Measurements from ENCODE around the gene METTL2B.
"Not testable (repeated sequence)": the region's sequence is repeated elsewhere in the genome, so short reads cannot be mapped to it uniquely, and the experiment has no call there.

METTL2B gene

GRCh38 chr7:128523932-128524524 lies 47.5 kb downstream of the METTL2B start:
- not testable (repeated sequence) for H3K9me3 ChIP-seq (ENCODE audit: control insufficient read depth in 2 of 2, low read length in 2 of 2); H3K36me3 ChIP-seq (ENCODE audit: control insufficient read depth in 2 of 2, insufficient read depth in 2 of 2, low read length in 2 of 2); H3K27me3 ChIP-seq (ENCODE audit: control insufficient read depth in 2 of 2, insufficient read depth in 2 of 2, low read length in 2 of 2)
- Histone ChIP-seq H3K9ac (ENCODE audit: low read depth in 1 of 2, low read length in 2 of 2) (peak overlapping the region in 1 of 2 donors; percentile 17), H3K4me3 (ENCODE audit: low read length in 2 of 2) (peak overlapping the region in 1 of 2 donors; percentile 10), H3K4me1 (ENCODE audit: control insufficient read depth in 2 of 2, insufficient read depth in 2 of 2, low read length in 2 of 2) (peaks cover 3 to 14% of the 10 kb centered on the region in 2 donors), H3K27ac (ENCODE audit: low read depth in 2 of 2, low read length in 2 of 2) (peak overlapping the region; percentile 65 to 83)

DNA sequence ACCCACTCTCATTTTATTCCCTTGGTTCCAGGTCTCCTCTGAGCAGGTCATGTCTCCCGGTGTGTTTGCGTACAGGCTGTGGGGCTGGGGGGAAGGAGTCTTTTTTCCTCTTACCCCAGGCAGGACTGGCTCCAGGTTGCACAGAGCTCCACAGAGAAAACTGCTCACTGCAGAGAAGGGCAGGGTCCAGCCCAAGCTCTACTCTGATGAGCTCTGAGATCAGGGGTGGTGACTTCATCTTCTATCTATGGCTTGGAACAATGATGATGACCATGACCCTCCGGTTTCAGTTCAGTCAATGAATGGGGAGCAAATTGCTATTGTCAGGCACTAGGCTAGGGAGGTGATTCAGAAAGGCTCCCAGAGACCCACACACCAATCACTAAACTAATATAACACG lies 49.0 kb downstream of the METTL2B start:
- not testable (repeated sequence) for H3K27me3 ChIP-seq (ENCODE audit: control insufficient read depth in 2 of 2, insufficient read depth in 2 of 2, low read length in 2 of 2); H3K27ac ChIP-seq (ENCODE audit: low read depth in 2 of 2, low read length in 2 of 2); H3K4me3 ChIP-seq (ENCODE audit: low read length in 2 of 2); H3K36me3 ChIP-seq (ENCODE audit: control insufficient read depth in 2 of 2, insufficient read depth in 2 of 2, low read length in 2 of 2); H3K9me3 ChIP-seq (ENCODE audit: control insufficient read depth in 2 of 2, low read length in 2 of 2); H3K9ac ChIP-seq (ENCODE audit: low read depth in 1 of 2, low read length in 2 of 2)
- peaks cover 3 to 14% of the 10 kb centered on the region in 2 donors for H3K4me1 ChIP-seq (ENCODE audit: control insufficient read depth in 2 of 2, insufficient read depth in 2 of 2, low read length in 2 of 2)

- H3K9me3 ChIP-seq (ENCODE audit: control insufficient read depth in 2 of 2, low read length in 2 of 2); H3K27ac ChIP-seq (ENCODE audit: low read depth in 2 of 2, low read length in 2 of 2); H3K27me3 ChIP-seq (ENCODE audit: control insufficient read depth in 2 of 2, insufficient read depth in 2 of 2, low read length in 2 of 2); H3K9ac ChIP-seq (ENCODE audit: low read depth in 1 of 2, low read length in 2 of 2); H3K4me3 ChIP-seq (ENCODE audit: low read length in 2 of 2); H3K36me3 ChIP-seq (ENCODE audit: control insufficient read depth in 2 of 2, insufficient read depth in 2 of 2, low read length in 2 of 2): not testable (repeated sequence)
- peaks cover 3 to 14% of the 10 kb centered on the region in 2 donors for H3K4me1 ChIP-seq (ENCODE audit: control insufficient read depth in 2 of 2, insufficient read depth in 2 of 2, low read length in 2 of 2)
Measured at GRCh38 chr7:128526062-128526466, 49.5 kb downstream of the METTL2B start.

DNA sequence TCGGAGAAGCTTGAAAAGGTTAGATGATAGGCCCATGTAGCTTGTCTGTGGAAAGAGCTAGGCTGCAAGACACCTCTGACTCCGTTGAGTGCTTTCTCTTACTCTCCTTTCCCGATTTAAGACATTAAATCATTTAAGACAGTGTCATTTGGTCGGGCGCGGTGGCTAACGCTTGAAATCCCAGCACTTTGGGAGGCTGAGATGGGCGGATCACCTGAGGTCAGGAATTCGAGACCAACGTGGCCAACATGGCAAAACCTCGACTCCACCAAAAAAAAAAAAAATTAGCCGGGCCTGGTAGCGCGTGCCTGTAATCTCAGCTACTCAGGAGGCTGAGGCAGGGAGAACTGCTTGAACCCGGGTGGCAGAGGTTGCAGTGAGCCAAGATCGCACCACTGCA lies 52.6 kb downstream of the METTL2B start:
- not testable (repeated sequence) for H3K4me3 ChIP-seq (ENCODE audit: low read length in 2 of 2); H3K9ac ChIP-seq (ENCODE audit: low read depth in 1 of 2, low read length in 2 of 2); H3K4me1 ChIP-seq (ENCODE audit: control insufficient read depth in 2 of 2, insufficient read depth in 2 of 2, low read length in 2 of 2); H3K27ac ChIP-seq (ENCODE audit: low read depth in 2 of 2, low read length in 2 of 2); H3K9me3 ChIP-seq (ENCODE audit: control insufficient read depth in 2 of 2, low read length in 2 of 2); H3K36me3 ChIP-seq (ENCODE audit: control insufficient read depth in 2 of 2, insufficient read depth in 2 of 2, low read length in 2 of 2); H3K27me3 ChIP-seq (ENCODE audit: control insufficient read depth in 2 of 2, insufficient read depth in 2 of 2, low read length in 2 of 2)

- H3K27ac ChIP-seq (ENCODE audit: low read depth in 2 of 2, low read length in 2 of 2) = peak overlapping the region; percentile 86 to 91
- not testable (repeated sequence) for H3K4me1 ChIP-seq (ENCODE audit: control insufficient read depth in 2 of 2, insufficient read depth in 2 of 2, low read length in 2 of 2); H3K36me3 ChIP-seq (ENCODE audit: control insufficient read depth in 2 of 2, insufficient read depth in 2 of 2, low read length in 2 of 2); H3K27me3 ChIP-seq (ENCODE audit: control insufficient read depth in 2 of 2, insufficient read depth in 2 of 2, low read length in 2 of 2); H3K9me3 ChIP-seq (ENCODE audit: control insufficient read depth in 2 of 2, low read length in 2 of 2)
- H3K4me3 ChIP-seq (ENCODE audit: low read length in 2 of 2) = peak overlapping the region; percentile 67 to 75
- peak overlapping the region; percentile 60 to 83 for H3K9ac ChIP-seq (ENCODE audit: low read depth in 1 of 2, low read length in 2 of 2)
Measured at GRCh38 chr7:128530121-128530854, 53.7 kb downstream of the METTL2B start.

- Histone ChIP-seq H3K27me3 (ENCODE audit: control insufficient read depth in 2 of 2, insufficient read depth in 2 of 2, low read length in 2 of 2) (no peaks in the 10 kb centered on the region), H3K9ac (ENCODE audit: low read depth in 1 of 2, low read length in 2 of 2) (peak overlapping the region; percentile 60 to 83), H3K4me3 (ENCODE audit: low read length in 2 of 2) (peak overlapping the region; percentile 67 to 75), H3K4me1 (ENCODE audit: control insufficient read depth in 2 of 2, insufficient read depth in 2 of 2, low read length in 2 of 2) (peaks cover 0 to 2% of the 10 kb centered on the region in 2 donors), H3K36me3 (ENCODE audit: control insufficient read depth in 2 of 2, insufficient read depth in 2 of 2, low read length in 2 of 2) (no peaks in the 10 kb centered on the region), H3K9me3 (ENCODE audit: control insufficient read depth in 2 of 2, low read length in 2 of 2) (no peaks in the 10 kb centered on the region), H3K27ac (ENCODE audit: low read depth in 2 of 2, low read length in 2 of 2) (peak overlapping the region; percentile 86 to 91)
Measured at GRCh38 chr7:128530855-128531104, 54.2 kb downstream of the METTL2B start.

GRCh38 chr7:128531105-128531954 lies 54.8 kb downstream of the METTL2B start:
- H3K9me3 ChIP-seq (ENCODE audit: control insufficient read depth in 2 of 2, low read length in 2 of 2); H3K27me3 ChIP-seq (ENCODE audit: control insufficient read depth in 2 of 2, insufficient read depth in 2 of 2, low read length in 2 of 2); H3K4me1 ChIP-seq (ENCODE audit: control insufficient read depth in 2 of 2, insufficient read depth in 2 of 2, low read length in 2 of 2); H3K36me3 ChIP-seq (ENCODE audit: control insufficient read depth in 2 of 2, insufficient read depth in 2 of 2, low read length in 2 of 2): not testable (repeated sequence)
- Histone ChIP-seq H3K9ac (ENCODE audit: low read depth in 1 of 2, low read length in 2 of 2) (peak overlapping the region; percentile 47 to 83), H3K4me3 (ENCODE audit: low read length in 2 of 2) (peak overlapping the region; percentile 75 to 86), H3K27ac (ENCODE audit: low read depth in 2 of 2, low read length in 2 of 2) (peak overlapping the region; percentile 86 to 91)

DNA sequence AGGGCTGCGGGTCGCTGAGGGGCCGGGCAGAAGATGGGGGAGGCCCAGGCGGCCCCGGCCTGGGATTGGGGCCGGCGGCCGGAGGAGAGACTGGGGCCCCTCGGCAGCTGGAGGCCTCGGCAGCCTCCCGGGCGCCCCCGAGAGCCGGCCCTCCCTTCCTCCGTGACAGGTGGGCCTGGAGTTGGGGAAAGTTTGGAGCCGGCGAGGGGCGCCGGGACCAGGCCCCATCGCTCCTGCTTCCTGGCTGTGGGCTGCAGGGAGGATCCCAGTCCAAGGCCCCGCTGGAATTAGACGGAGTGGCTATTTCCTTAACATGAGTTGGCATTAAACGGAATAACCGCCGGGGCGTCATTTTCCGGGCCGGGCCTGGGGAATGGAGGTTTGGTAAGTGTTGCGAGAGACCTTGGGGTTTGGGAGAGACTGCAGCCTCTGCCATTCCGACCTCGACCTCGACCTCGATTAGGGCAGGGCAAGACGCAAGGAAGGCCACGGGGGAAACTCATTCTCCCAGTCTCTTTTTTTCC lies 55.5 kb downstream of the METTL2B start:
- not testable (repeated sequence) for H3K36me3 ChIP-seq (ENCODE audit: control insufficient read depth in 2 of 2, insufficient read depth in 2 of 2, low read length in 2 of 2); H3K9me3 ChIP-seq (ENCODE audit: control insufficient read depth in 2 of 2, low read length in 2 of 2); H3K4me1 ChIP-seq (ENCODE audit: control insufficient read depth in 2 of 2, insufficient read depth in 2 of 2, low read length in 2 of 2); H3K27me3 ChIP-seq (ENCODE audit: control insufficient read depth in 2 of 2, insufficient read depth in 2 of 2, low read length in 2 of 2)
- Histone ChIP-seq H3K4me3 (ENCODE audit: low read length in 2 of 2) (peak overlapping the region; percentile 75 to 86), H3K9ac (ENCODE audit: low read depth in 1 of 2, low read length in 2 of 2) (peak overlapping the region; percentile 79 to 83), H3K27ac (ENCODE audit: low read depth in 2 of 2, low read length in 2 of 2) (peak overlapping the region; percentile 86 to 91)

DNA sequence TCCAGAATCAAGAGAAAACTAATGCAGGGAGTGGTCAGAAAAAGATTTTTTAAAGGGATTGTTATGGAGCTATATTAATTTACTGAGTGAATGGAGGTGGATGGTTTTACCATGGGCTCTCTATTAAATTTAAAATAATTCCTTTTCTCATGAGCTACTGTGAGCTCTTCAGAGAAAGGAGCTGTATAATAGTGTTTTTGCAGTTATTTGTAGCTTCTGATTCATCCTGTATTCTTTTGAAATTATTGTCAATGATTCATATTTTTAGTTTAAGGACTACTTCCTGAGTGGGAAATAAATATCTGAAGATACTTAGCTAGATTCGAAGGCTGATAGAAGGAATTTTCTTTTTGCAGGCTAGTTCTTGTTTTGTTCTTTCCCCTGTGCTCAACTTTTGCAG lies 56.4 kb downstream of the METTL2B start:
- Histone ChIP-seq H3K4me3 (ENCODE audit: low read length in 2 of 2) (peak overlapping the region; percentile 30 to 52), H3K9ac (ENCODE audit: low read depth in 1 of 2, low read length in 2 of 2) (peak overlapping the region; percentile 24 to 79)
- H3K27me3 ChIP-seq (ENCODE audit: control insufficient read depth in 2 of 2, insufficient read depth in 2 of 2, low read length in 2 of 2); H3K9me3 ChIP-seq (ENCODE audit: control insufficient read depth in 2 of 2, low read length in 2 of 2); H3K27ac ChIP-seq (ENCODE audit: low read depth in 2 of 2, low read length in 2 of 2); H3K4me1 ChIP-seq (ENCODE audit: control insufficient read depth in 2 of 2, insufficient read depth in 2 of 2, low read length in 2 of 2); H3K36me3 ChIP-seq (ENCODE audit: control insufficient read depth in 2 of 2, insufficient read depth in 2 of 2, low read length in 2 of 2): not testable (repeated sequence)

DNA sequence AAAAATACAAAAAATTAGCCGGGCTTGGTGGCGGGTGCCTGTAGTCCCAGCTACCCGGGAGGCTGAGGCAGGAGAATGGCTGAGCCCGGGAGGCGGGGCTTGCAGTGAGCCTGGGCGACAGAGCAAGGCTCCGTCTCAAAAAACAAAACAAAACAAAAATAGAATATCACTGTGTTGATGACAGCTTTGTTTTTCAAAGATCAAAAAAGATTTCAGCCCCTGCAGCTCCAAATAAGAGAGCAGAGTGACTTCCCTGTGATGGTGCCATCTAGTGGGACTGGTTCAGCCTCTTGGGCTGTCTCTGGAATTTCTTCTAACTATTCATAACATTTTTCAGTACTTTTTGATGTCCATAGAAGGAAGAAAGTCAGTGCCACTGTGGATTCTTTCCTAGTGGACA lies 60.9 kb downstream of the METTL2B start:
- H3K4me1 ChIP-seq (ENCODE audit: control insufficient read depth in 2 of 2, insufficient read depth in 2 of 2, low read length in 2 of 2); H3K4me3 ChIP-seq (ENCODE audit: low read length in 2 of 2); H3K27ac ChIP-seq (ENCODE audit: low read depth in 2 of 2, low read length in 2 of 2); H3K27me3 ChIP-seq (ENCODE audit: control insufficient read depth in 2 of 2, insufficient read depth in 2 of 2, low read length in 2 of 2); H3K9ac ChIP-seq (ENCODE audit: low read depth in 1 of 2, low read length in 2 of 2); H3K9me3 ChIP-seq (ENCODE audit: control insufficient read depth in 2 of 2, low read length in 2 of 2): not testable (repeated sequence)
- peaks cover 0 to 10% of the 10 kb centered on the region in 2 donors for H3K36me3 ChIP-seq (ENCODE audit: control insufficient read depth in 2 of 2, insufficient read depth in 2 of 2, low read length in 2 of 2)

All from mucosa of rectum (tissue), 2 donors.